Measurements from ENCODE around the gene AKT1.
A peak's percentile ranks its signal among the peaks of the same experiment; 100 is the strongest.

DNA sequence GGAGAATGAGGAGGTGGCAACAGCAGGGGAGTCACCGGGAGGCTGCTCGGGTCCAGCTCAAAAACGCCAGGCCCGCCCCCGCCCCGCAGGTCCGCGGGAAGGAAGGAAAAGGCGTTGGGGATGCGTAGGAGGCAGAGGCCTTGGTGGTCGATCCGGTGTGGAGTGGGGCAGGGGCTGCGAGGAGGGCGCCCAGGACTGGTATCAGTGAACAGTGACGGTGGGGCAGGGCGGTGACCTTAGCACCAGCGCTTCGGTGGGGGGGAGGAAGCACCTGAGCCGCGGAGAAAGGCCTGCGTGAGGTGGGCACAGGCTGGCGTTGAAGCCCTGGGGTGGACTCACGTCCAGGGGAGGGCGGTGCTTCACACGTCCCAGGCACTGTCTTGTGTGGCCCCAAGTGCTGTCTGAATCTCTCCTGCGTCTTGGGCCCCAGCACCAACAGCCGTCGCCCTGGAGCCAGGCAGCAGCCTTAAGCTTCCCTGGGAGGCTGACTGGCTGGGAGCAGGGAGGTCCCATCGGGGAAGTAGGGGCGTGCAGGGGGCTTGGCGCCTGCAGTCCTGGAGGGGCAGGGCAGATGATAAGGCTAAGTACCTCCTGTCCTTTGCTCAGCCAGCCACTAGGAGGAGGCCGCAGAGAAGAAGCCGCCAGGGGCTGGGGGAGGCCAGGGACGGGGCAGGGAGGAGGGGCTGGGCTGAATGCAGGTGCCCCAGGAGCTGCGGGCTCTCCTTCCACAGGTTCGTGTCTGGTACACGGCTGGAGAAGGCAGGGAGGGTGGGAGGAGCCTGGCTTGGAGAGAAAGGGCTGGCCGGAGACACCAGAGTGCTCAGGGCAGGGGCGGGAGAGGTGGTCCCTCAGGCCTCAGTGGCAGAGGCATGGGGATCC, 31.9 kb upstream of the AKT1 start:
- peak; percentile 25 for TF ChIP-seq CTCF (IDR thresholded peaks at IDR 0.05; ENCODE audit: insufficient read depth, low read depth, low read length)
- TF ChIP-seq EZH2 (IDR thresholded peaks at IDR 0.05; ENCODE audit: insufficient read depth, low read length) = no peak
